K562 (cell line): ENCODE results near the gene HCN1.

Source experiments
- BCL6 ChIP-seq: fragments of 250-450 bp; sonication (Bioruptor Pico); IDR thresholded peaks from 2 replicates; pipeline ENCODE4 v1.4.0; 2020
- BRCA1 ChIP-seq, 2 experiments: fragments of 450-650 bp in 1 of 2; sonication (generic) in 1 of 2; formaldehyde crosslinking in 1 of 2; IDR thresholded peaks; 2 replicates each; pipeline versions ENCODE4 v1.5.0 to v1.6.1; 2017 to 2020; ENCODE audit warnings: mild to moderate bottlenecking in 1 of 2, missing genetic modification reagents in 1 of 2
- CREB3 ChIP-seq: fragments of 450-650 bp; conservative IDR thresholded peaks from 2 replicates; pipeline ENCODE4 v1.6.1; 2016; ENCODE audit warnings: missing genetic modification characterization, low read depth, mild to moderate bottlenecking, missing compliant biosample characterization, moderate library complexity
- CTCF ChIP-seq, 3 experiments: IDR thresholded peaks in 2 of 3; conservative IDR thresholded peaks in 1 of 3; 2 replicates each; pipeline ENCODE4 v1.5.1; 2011 to 2012; ENCODE audit warnings: low read length in 3 of 3, mild to moderate bottlenecking in 3 of 3, control low read depth in 2 of 3, improper control_type of control experiment in 1 of 3, inconsistent platforms in 1 of 3, low read depth in 1 of 3, mixed read lengths in 1 of 3, moderate library complexity in 1 of 3; ENCODE audit not compliant: insufficient read depth in 2 of 3
- FOSL1 ChIP-seq: fragments of 200-800 bp; sonication (Bioruptor generic); conservative IDR thresholded peaks from 2 replicates; pipeline ENCODE4 v1.6.1; 2016; ENCODE audit warnings: missing genetic modification characterization, missing compliant biosample characterization
- FOXM1 ChIP-seq, 2 experiments: fragments of 450-650 bp in 1 of 2; sonication (generic) in 1 of 2; formaldehyde crosslinking in 1 of 2; IDR thresholded peaks; 2 replicates each; pipeline versions ENCODE4 v1.6.1 to v1.9.0; 2017 to 2022; ENCODE audit warnings: low read depth in 2 of 2, mild to moderate bottlenecking in 2 of 2, missing genetic modification reagents in 1 of 2, moderate library complexity in 1 of 2
- HINFP ChIP-seq: fragments of 450-650 bp; conservative IDR thresholded peaks from 2 replicates; pipeline ENCODE4 v1.6.1; 2016; ENCODE audit warnings: missing genetic modification characterization, low read depth, mild to moderate bottlenecking, control low read depth, missing compliant biosample characterization
- RAD21 ChIP-seq, 2 experiments: fragments of 250-450 bp in 1 of 2; fragments of 450-650 bp in 1 of 2; sonication (Bioruptor Pico) in 1 of 2; formaldehyde crosslinking in 1 of 2; IDR thresholded peaks in 1 of 2; conservative IDR thresholded peaks in 1 of 2; 2 replicates each; pipeline versions ENCODE4 v1.4.0 to v1.8.0; 2020 to 2022; ENCODE audit warnings: mild to moderate bottlenecking in 2 of 2, moderate library complexity in 1 of 2
- RBM14 ChIP-seq: fragments of 200-400 bp; formaldehyde crosslinking; IDR thresholded peaks from 2 replicates; pipeline ENCODE4 v1.6.1; 2018; ENCODE audit warnings: low read depth, mild to moderate bottlenecking, low read length, moderate library complexity, borderline replicate concordance; ENCODE audit not compliant: insufficient read depth
- SREBF2 ChIP-seq: sonication (generic); formaldehyde crosslinking; IDR thresholded peaks from 2 replicates; pipeline ENCODE4 v1.4.0; 2020; ENCODE audit warnings: mild to moderate bottlenecking, missing genetic modification reagents
- TBP ChIP-seq: optimal IDR thresholded peaks from 2 replicates; pipeline ENCODE3; 2011; ENCODE audit warnings: low read depth, low read length, improper control_type of control experiment
- U2AF2 ChIP-seq: fragments of 200-400 bp; formaldehyde crosslinking; optimal IDR thresholded peaks from 2 replicates; pipeline ENCODE3; 2017; ENCODE audit warnings: low read depth, mild to moderate bottlenecking, low read length

- TF ChIP-seq SREBF2 (CRISPR knock-in tag) (no peak), FOXM1 (IDR thresholded peaks at IDR 0.05; ENCODE audit: low read depth) (no peak), FOXM1 (CRISPR knock-in tag; IDR thresholded peaks at IDR 0.05; ENCODE audit: low read depth) (no peak), FOSL1 (tag) (no peak), RBM14 (no peak), BCL6 (CRISPR knock-in tag) (no peak), BRCA1 (IDR thresholded peaks at IDR 0.05) (no peak), BRCA1 (CRISPR knock-in tag; IDR thresholded peaks at IDR 0.05) (no peak), HINFP (tag) (no peak), TBP (no peak), CTCF (IDR thresholded peaks at IDR 0.05 in 2 of 3, conservative IDR thresholded peaks at IDR 0.05 in 1 of 3; ENCODE audit: insufficient read depth in 2 of 3, low read depth in 1 of 3, low read length in 3 of 3) (no peak), CREB3 (tag) (no peak), RAD21 (CRISPR knock-in tag; conservative IDR thresholded peaks at IDR 0.05 in 1 of 2, IDR thresholded peaks at IDR 0.05 in 1 of 2) (no peak), U2AF2 (no peak)
These were observed 4.5 kb downstream of the HCN1 start for GRCh38 chr5:45691656-45692055.
